ENCODE measurements around the gene CDCP1. TPM values are rescaled to one million over a fixed set of nuclear protein-coding genes. Genes with fewer than 3 reads are reported as not detected.

CDCP1 gene
- total and polyA plus RNA-seq, 10 donors: 0.15 to 3.6 (median 2.1) TPM

DNA sequence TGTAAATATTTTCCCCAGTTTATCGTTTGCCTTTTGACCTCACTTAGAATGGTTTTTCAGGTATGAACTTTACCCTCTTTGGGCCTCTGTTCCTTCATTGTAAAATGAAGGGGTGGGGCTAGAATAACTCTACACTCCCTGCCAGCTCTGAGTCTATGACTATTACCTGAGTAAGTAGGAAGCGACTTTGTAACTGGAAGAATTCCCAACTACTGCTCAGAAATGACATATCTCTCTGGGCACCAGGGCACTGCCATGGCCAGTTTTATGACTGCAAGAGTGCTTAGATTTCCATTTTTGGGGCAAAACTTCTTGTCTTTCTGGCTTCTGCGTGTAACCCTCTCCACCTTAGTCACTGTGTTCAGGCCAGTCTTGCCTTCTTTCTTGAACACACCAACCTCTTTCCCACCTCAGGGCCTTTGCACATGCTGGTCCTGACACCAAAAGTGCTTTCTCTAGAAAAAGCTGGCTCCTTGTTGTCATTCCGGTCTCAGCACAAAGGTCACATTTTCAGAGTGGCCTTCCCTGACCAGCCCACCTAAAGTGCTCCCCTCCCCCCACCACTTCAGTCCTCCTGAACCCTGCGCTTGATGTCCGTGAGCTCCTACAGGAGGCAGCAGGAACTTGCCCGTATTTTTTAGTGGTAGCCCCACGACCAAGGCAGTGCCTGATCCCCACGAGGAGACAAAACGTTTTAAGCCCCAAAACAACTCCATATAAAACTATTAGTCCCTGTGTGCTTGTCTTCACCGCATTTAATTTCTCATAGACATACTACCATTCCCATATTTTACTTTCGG, 25.6 kb downstream of the CDCP1 start:
- intact Hi-C loops (cut with DNase I; ENCODE audit: low total_unique reads): no loop called here
- DNase-seq: no peak
- Histone ChIP-seq H3K9me3 (no peaks in the 10 kb centered on the region), H3K4me1 (peaks cover 0 to 10% (median 0%) of the 10 kb centered on the region in 6 donors), H3K4me3 (no peak overlapping the region), H3K27ac (no peak overlapping the region), H3K27me3 (replicated peaks in 1 of 7) (peaks cover 0 to 14% (median 0%) of the 10 kb centered on the region in 7 donors), H3K36me3 (no peaks in the 10 kb centered on the region)
- no peak for TF ChIP-seq POLR2A (IDR thresholded peaks at IDR 0.05)
- TF ChIP-seq POLR2AphosphoS5 (IDR thresholded peaks at IDR 0.05): no peak
- TF ChIP-seq, protein P1, sequence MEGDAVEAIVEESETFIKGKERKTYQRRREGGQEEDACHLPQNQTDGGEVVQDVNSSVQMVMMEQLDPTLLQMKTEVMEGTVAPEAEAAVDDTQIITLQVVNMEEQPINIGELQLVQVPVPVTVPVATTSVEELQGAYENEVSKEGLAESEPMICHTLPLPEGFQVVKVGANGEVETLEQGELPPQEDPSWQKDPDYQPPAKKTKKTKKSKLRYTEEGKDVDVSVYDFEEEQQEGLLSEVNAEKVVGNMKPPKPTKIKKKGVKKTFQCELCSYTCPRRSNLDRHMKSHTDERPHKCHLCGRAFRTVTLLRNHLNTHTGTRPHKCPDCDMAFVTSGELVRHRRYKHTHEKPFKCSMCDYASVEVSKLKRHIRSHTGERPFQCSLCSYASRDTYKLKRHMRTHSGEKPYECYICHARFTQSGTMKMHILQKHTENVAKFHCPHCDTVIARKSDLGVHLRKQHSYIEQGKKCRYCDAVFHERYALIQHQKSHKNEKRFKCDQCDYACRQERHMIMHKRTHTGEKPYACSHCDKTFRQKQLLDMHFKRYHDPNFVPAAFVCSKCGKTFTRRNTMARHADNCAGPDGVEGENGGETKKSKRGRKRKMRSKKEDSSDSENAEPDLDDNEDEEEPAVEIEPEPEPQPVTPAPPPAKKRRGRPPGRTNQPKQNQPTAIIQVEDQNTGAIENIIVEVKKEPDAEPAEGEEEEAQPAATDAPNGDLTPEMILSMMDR (IDR thresholded peaks at IDR 0.05 in 8 of 11, conservative IDR thresholded peaks at IDR 0.05 in 3 of 11): no peak
- 75 to 92% (median 86%) methylated on average over 12 of the region's 12 CpGs for WGBS, 5 donors

- TF ChIP-seq POLR2A (IDR thresholded peaks at IDR 0.05) (no peak), POLR2AphosphoS5 (IDR thresholded peaks at IDR 0.05) (no peak)
- TF ChIP-seq, protein P1 (IDR thresholded peaks at IDR 0.05 in 8 of 11, conservative IDR thresholded peaks at IDR 0.05 in 3 of 11): no peak
- Histone ChIP-seq H3K9me3 (no peaks in the 10 kb centered on the region), H3K4me3 (no peak overlapping the region), H3K27me3 (replicated peaks in 1 of 7) (peaks cover 0 to 10% (median 0%) of the 10 kb centered on the region in 7 donors), H3K36me3 (no peaks in the 10 kb centered on the region), H3K27ac (no peak overlapping the region), H3K4me1 (peaks cover 0 to 10% (median 0%) of the 10 kb centered on the region in 6 donors)
- intact Hi-C loops (cut with DNase I; ENCODE audit: low total_unique reads): no loop called here
- no peak for DNase-seq
- 48 to 77% (median 69%) methylated on average over 2 of the region's 2 CpGs for WGBS, 5 donors
Observed at GRCh38 chr3:45119824-45120358, 26.3 kb downstream of the CDCP1 start.

DNA sequence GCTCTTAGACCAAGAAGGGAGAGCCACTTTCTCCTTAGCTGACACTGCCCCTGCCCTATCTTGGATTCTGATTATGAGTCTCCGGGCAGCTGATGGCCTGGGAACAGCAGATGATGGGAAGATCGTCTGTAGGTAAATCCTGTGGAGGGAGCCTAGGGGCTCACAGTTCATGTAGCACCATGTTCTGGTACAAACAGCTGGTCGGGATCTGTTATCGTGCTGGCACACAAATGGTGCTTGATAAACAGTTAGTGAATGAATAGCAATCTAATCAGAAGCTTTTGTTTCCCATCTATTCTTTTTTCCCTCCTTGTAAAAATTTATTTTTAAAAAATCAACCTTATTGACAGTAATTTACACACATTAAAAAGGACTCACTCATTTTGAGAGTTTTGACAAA, 26.8 kb downstream of the CDCP1 start:
- peaks cover 0 to 5% (median 0%) of the 10 kb centered on the region in 7 donors for H3K27me3 ChIP-seq (replicated peaks in 1 of 7)
- H3K4me1 ChIP-seq: peaks cover 0 to 10% (median 0%) of the 10 kb centered on the region in 6 donors
- H3K9me3 ChIP-seq: no peaks in the 10 kb centered on the region
- DNase-seq: no peak
- TF ChIP-seq, protein P1 (IDR thresholded peaks at IDR 0.05 in 8 of 11, conservative IDR thresholded peaks at IDR 0.05 in 3 of 11): no peak
- TF ChIP-seq POLR2AphosphoS5 (IDR thresholded peaks at IDR 0.05) (no peak), POLR2A (IDR thresholded peaks at IDR 0.05) (no peak)
- no peak overlapping the region for H3K27ac ChIP-seq
- 59 to 86% (median 76%) methylated on average over 4 of the region's 4 CpGs for WGBS, 5 donors
- H3K36me3 ChIP-seq: no peaks in the 10 kb centered on the region
- intact Hi-C loops (cut with DNase I; ENCODE audit: low total_unique reads): no loop called here
- no peak overlapping the region for H3K4me3 ChIP-seq

DNA sequence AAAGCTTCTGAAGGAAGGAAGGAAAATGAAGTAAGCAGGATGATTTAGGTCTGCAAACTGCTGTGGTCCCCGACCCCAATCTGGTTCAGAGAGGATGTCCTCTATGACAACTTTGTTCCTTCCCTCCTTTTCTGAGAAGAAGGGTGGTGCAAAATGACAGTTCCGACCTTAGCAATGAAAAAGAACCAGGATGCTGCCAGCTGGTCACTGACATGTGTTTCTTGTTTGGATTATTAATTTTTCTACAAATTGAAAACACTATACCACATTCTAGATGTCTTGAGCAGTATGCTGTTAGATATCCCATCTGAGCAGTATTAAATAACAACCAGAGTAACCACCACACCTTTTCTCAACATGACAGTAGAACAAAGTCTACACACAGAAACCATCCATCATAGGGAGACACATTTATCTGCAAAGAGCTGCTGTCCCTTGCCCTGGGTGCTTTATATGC, 27.5 kb downstream of the CDCP1 start:
- WGBS, 5 donors: 8 to 29% (median 10%) methylated on average over 2 of the region's 2 CpGs
- intact Hi-C loops (cut with DNase I; ENCODE audit: low total_unique reads): no loop called here
- TF ChIP-seq POLR2A (IDR thresholded peaks at IDR 0.05): no peak
- no peak for TF ChIP-seq POLR2AphosphoS5 (IDR thresholded peaks at IDR 0.05)
- TF ChIP-seq, protein P1 (IDR thresholded peaks at IDR 0.05 in 8 of 11, conservative IDR thresholded peaks at IDR 0.05 in 3 of 11): no peak
- no peak overlapping the region for H3K27ac ChIP-seq
- peaks cover 0 to 4% (median 0%) of the 10 kb centered on the region in 7 donors for H3K27me3 ChIP-seq (replicated peaks in 1 of 7)
- no peaks in the 10 kb centered on the region for H3K9me3 ChIP-seq
- DNase-seq: no peak
- no peaks in the 10 kb centered on the region for H3K36me3 ChIP-seq
- peaks cover 0 to 10% (median 0%) of the 10 kb centered on the region in 6 donors for H3K4me1 ChIP-seq
- no peak overlapping the region for H3K4me3 ChIP-seq

Data from spleen (tissue), 11 donors.